Inferior parietal cortex (tissue), 1 donor: ENCODE measurements around the gene MTO1.
"Not testable (repeated sequence)": the region's sequence is repeated elsewhere in the genome, so short reads cannot be mapped to it uniquely, and the experiment has no call there.

ENCODE experiments used
- DNase-seq: peaks from one replicate; pipeline ENCODE4 v3.0.0-alpha.2; 2016; ENCODE audit errors: extremely low spot score

The MTO1 gene

GRCh38 chr6:73503027-73503772 lies 41.7 kb downstream of the MTO1 start:
- no peak for DNase-seq

- no peak for DNase-seq
Measured at GRCh38 chr6:73504160-73504559, 42.6 kb downstream of the MTO1 start.

GRCh38 chr6:73505142-73505541 lies 43.6 kb downstream of the MTO1 start:
- no peak for DNase-seq

- not testable (repeated sequence) for DNase-seq
Measured at GRCh38 chr6:73505705-73506104, 44.2 kb downstream of the MTO1 start.

GRCh38 chr6:73506246-73506645 lies 44.7 kb downstream of the MTO1 start:
- DNase-seq, result no peak

GRCh38 chr6:73508776-73509175 lies 47.2 kb downstream of the MTO1 start:
- DNase-seq, result no peak

GRCh38 chr6:73509851-73510250 lies 48.3 kb downstream of the MTO1 start:
- DNase-seq, result no peak

- DNase-seq, result no peak
Measured at GRCh38 chr6:73511796-73512195, 50.3 kb downstream of the MTO1 start.

GRCh38 chr6:73513496-73513854 lies 51.9 kb downstream of the MTO1 start:
- DNase-seq, result no peak

GRCh38 chr6:73514746-73515110 lies 53.2 kb downstream of the MTO1 start:
- DNase-seq, result no peak

GRCh38 chr6:73515204-73515655 lies 53.7 kb downstream of the MTO1 start:
- DNase-seq, result no peak

GRCh38 chr6:73516514-73517489 lies 55.3 kb downstream of the MTO1 start:
- no peak for DNase-seq

GRCh38 chr6:73518100-73518981 lies 56.8 kb downstream of the MTO1 start:
- DNase-seq, result not testable (repeated sequence)

- not testable (repeated sequence) for DNase-seq
Measured at GRCh38 chr6:73518982-73519881, 57.7 kb downstream of the MTO1 start.

- peak; percentile 57 for DNase-seq
Measured at GRCh38 chr6:73519926-73520687, 58.6 kb downstream of the MTO1 start.

GRCh38 chr6:73520688-73521350 lies 59.3 kb downstream of the MTO1 start, which contains the start of gene EEF1A1:
Gene EEF1A1, minus strand, starts transcription at chr6:73521032. Its CDS starts 1,006 bp downstream, at chr6:73520026.
- DNase-seq, result peak; percentile 98

- peak; percentile 81 for DNase-seq
Measured at GRCh38 chr6:73521351-73521985, 59.9 kb downstream of the MTO1 start.

GRCh38 chr6:73523434-73524123 lies 62.0 kb downstream of the MTO1 start:
- no peak for DNase-seq
